Subcutaneous abdominal adipose tissue (tissue), 5 donors: ENCODE data around the gene HSD3B2.

Experiments
- H3K27ac ChIP-seq: one replicate; pipeline ENCODE4 v1.7.0; 2013; ENCODE audit warnings: low read depth, mild to moderate bottlenecking, inconsistent platforms, low read length, moderate library complexity
- H3K27me3 ChIP-seq, 5 donors: one replicate each; pipeline ENCODE4 v1.7.0; 2013; ENCODE audit warnings: low read length in 5 of 5, inconsistent platforms in 1 of 5; ENCODE audit not compliant: control insufficient read depth in 5 of 5, insufficient read depth in 4 of 5
- H3K36me3 ChIP-seq, 5 donors: one replicate each; pipeline ENCODE4 v1.7.0; 2013; ENCODE audit warnings: low read length in 5 of 5; ENCODE audit not compliant: control insufficient read depth in 5 of 5, insufficient read depth in 5 of 5
- H3K4me1 ChIP-seq, 5 donors: one replicate each; pipeline ENCODE4 v1.7.0; 2013; ENCODE audit warnings: low read length in 5 of 5, mild to moderate bottlenecking in 3 of 5, moderate library complexity in 1 of 5; ENCODE audit not compliant: control insufficient read depth in 5 of 5, insufficient read depth in 5 of 5
- H3K4me3 ChIP-seq, 5 donors: one replicate each; pipeline ENCODE4 v1.7.0; 2013; ENCODE audit warnings: low read length in 5 of 5, low read depth in 1 of 5
- H3K9ac ChIP-seq, 5 donors: one replicate each; pipeline ENCODE4 v1.7.0; 2013; ENCODE audit warnings: low read length in 5 of 5, mild to moderate bottlenecking in 4 of 5, moderate library complexity in 3 of 5
- H3K9me3 ChIP-seq, 5 donors: one replicate each; pipeline ENCODE4 v1.7.0; 2013; ENCODE audit warnings: low read length in 5 of 5; ENCODE audit not compliant: control insufficient read depth in 5 of 5
- donor health status: healthy.
- donor health status: healthy.
- donor health status: healthy.
- donor health status: healthy.
- donor health status: healthy.

The HSD3B2 gene

GRCh38 chr1:119449971-119450370 lies 35.0 kb downstream of the HSD3B2 start:
- Histone ChIP-seq H3K4me1 (peaks cover 7 to 10% (median 9%) of the 10 kb centered on the region in 5 donors), H3K4me3 (no peak overlapping the region), H3K9ac (no peak overlapping the region), H3K27me3 (no peaks in the 10 kb centered on the region), H3K36me3 (no peaks in the 10 kb centered on the region), H3K27ac (no peak overlapping the region), H3K9me3 (no peaks in the 10 kb centered on the region)

GRCh38 chr1:119451158-119451557 lies 36.2 kb downstream of the HSD3B2 start:
- H3K27ac ChIP-seq, result no peak overlapping the region
- H3K27me3 ChIP-seq, result no peaks in the 10 kb centered on the region
- H3K36me3 ChIP-seq, result no peaks in the 10 kb centered on the region
- no peaks in the 10 kb centered on the region for H3K9me3 ChIP-seq
- peaks cover 7 to 10% (median 9%) of the 10 kb centered on the region in 5 donors for H3K4me1 ChIP-seq
- H3K9ac ChIP-seq, result no peak overlapping the region
- H3K4me3 ChIP-seq, result no peak overlapping the region

GRCh38 chr1:119452091-119452490 lies 37.1 kb downstream of the HSD3B2 start:
- H3K9me3 ChIP-seq, result no peaks in the 10 kb centered on the region
- H3K9ac ChIP-seq, result no peak overlapping the region
- H3K36me3 ChIP-seq, result no peaks in the 10 kb centered on the region
- H3K4me3 ChIP-seq, result no peak overlapping the region
- no peaks in the 10 kb centered on the region for H3K27me3 ChIP-seq
- H3K4me1 ChIP-seq, result peaks cover 7 to 10% (median 9%) of the 10 kb centered on the region in 5 donors
- no peak overlapping the region for H3K27ac ChIP-seq

- Histone ChIP-seq H3K4me3 (peak overlapping the region in 1 of 5 donors; percentile 33), H3K27ac (no peak overlapping the region), H3K36me3 (no peaks in the 10 kb centered on the region), H3K27me3 (no peaks in the 10 kb centered on the region), H3K4me1 (peaks cover 7 to 10% (median 9%) of the 10 kb centered on the region in 5 donors), H3K9ac (no peak overlapping the region), H3K9me3 (no peaks in the 10 kb centered on the region)
Measured at GRCh38 chr1:119453021-119453420, 38.1 kb downstream of the HSD3B2 start.

- Histone ChIP-seq H3K4me3 (no peak overlapping the region), H3K27me3 (no peaks in the 10 kb centered on the region), H3K36me3 (no peaks in the 10 kb centered on the region), H3K9me3 (no peaks in the 10 kb centered on the region), H3K4me1 (peaks cover 0 to 11% (median 8%) of the 10 kb centered on the region in 5 donors), H3K27ac (no peak overlapping the region), H3K9ac (no peak overlapping the region)
Measured at GRCh38 chr1:119462964-119463363, 48.0 kb downstream of the HSD3B2 start.

GRCh38 chr1:119463569-119463968 lies 48.6 kb downstream of the HSD3B2 start:
- H3K36me3 ChIP-seq, result no peaks in the 10 kb centered on the region
- H3K4me1 ChIP-seq, result peaks cover 2 to 14% (median 8%) of the 10 kb centered on the region in 5 donors
- H3K9me3 ChIP-seq, result no peaks in the 10 kb centered on the region
- no peak overlapping the region for H3K4me3 ChIP-seq
- no peak overlapping the region for H3K9ac ChIP-seq
- no peak overlapping the region for H3K27ac ChIP-seq
- H3K27me3 ChIP-seq, result no peaks in the 10 kb centered on the region

- no peaks in the 10 kb centered on the region for H3K9me3 ChIP-seq
Measured at GRCh38 chr1:119466445-119466844, 51.5 kb downstream of the HSD3B2 start.

GRCh38 chr1:119467219-119467618 lies 52.3 kb downstream of the HSD3B2 start:
- Histone ChIP-seq H3K36me3 (no peaks in the 10 kb centered on the region), H3K27ac (no peak overlapping the region), H3K4me3 (no peak overlapping the region), H3K9ac (no peak overlapping the region), H3K27me3 (no peaks in the 10 kb centered on the region), H3K4me1 (peaks cover 2 to 14% (median 8%) of the 10 kb centered on the region in 5 donors), H3K9me3 (no peaks in the 10 kb centered on the region)

More at GRCh38 chr1:119466445-119466844, 51.5 kb downstream of the HSD3B2 start:
- H3K27ac ChIP-seq, result no peak overlapping the region
- H3K36me3 ChIP-seq, result no peaks in the 10 kb centered on the region
- no peak overlapping the region for H3K4me3 ChIP-seq
- no peak overlapping the region for H3K9ac ChIP-seq
- peaks cover 2 to 14% (median 8%) of the 10 kb centered on the region in 5 donors for H3K4me1 ChIP-seq
- no peaks in the 10 kb centered on the region for H3K27me3 ChIP-seq

- no peaks in the 10 kb centered on the region for H3K9me3 ChIP-seq
- peaks cover 2 to 14% (median 8%) of the 10 kb centered on the region in 5 donors for H3K4me1 ChIP-seq
- no peak overlapping the region for H3K27ac ChIP-seq
- no peak overlapping the region for H3K4me3 ChIP-seq
- no peaks in the 10 kb centered on the region for H3K36me3 ChIP-seq
- H3K9ac ChIP-seq, result no peak overlapping the region
- no peaks in the 10 kb centered on the region for H3K27me3 ChIP-seq
Measured at GRCh38 chr1:119467857-119468668, 53.1 kb downstream of the HSD3B2 start.

GRCh38 chr1:119469741-119470140 lies 54.8 kb downstream of the HSD3B2 start:
- Histone ChIP-seq H3K36me3 (no peaks in the 10 kb centered on the region), H3K27me3 (no peaks in the 10 kb centered on the region), H3K27ac (no peak overlapping the region), H3K9me3 (no peaks in the 10 kb centered on the region), H3K4me1 (peaks cover 2 to 14% (median 8%) of the 10 kb centered on the region in 5 donors), H3K9ac (no peak overlapping the region), H3K4me3 (no peak overlapping the region)
